Transverse colon (tissue), 3 donors: ENCODE measurements around the gene CTAGE9.
"Not testable (repeated sequence)": the region's sequence is repeated elsewhere in the genome, so short reads cannot be mapped to it uniquely, and the experiment has no call there.

Experiments used
- CTCF ChIP-seq, 5 experiments: fragments of 200-600 bp in 3 of 5; fragments of 450-650 bp in 2 of 5; sonication (generic) in 3 of 5; IDR thresholded peaks; 1 replicate in 2 of 5; 2 replicates in 3 of 5; pipeline ENCODE4 v1.5.1; 2016 to 2017; ENCODE audit warnings: antibody characterized with exemption in 5 of 5, inconsistent platforms in 3 of 5, mild to moderate bottlenecking in 2 of 5, moderate library complexity in 1 of 5
- POLR2A ChIP-seq: fragments of 450-650 bp; IDR thresholded peaks from one replicate; pipeline ENCODE4 v1.6.1; 2016; ENCODE audit warnings: antibody characterized with exemption, mild to moderate bottlenecking, moderate library complexity

GRCh38 chr6:131751012-131751715, 40.3 kb upstream of the CTAGE9 start:
- TF ChIP-seq CTCF (IDR thresholded peaks at IDR 0.05); POLR2A: not testable (repeated sequence)
